Caco-2 (cell line): ENCODE data around the gene PF4V1. TPM values are rescaled to one million over a fixed set of nuclear protein-coding genes. Genes with fewer than 3 reads are reported as not detected.

Source experiments
- BruUV-seq: library from RNA; stranded (reverse); fragments of 400-500 nt; replicated peaks from 2 replicates; lab custom pipeline; 2021; lab: Mats Ljungman, UMichigan
- CTCF ChIA-PET: fragments of 300-600 bp; sonication (Branson Sonifier 250); formaldehyde crosslinking; loops from one replicate; lab custom pipeline; 2022; ENCODE audit warnings: antibody characterized with exemption; lab: Charles Lee
- POLR2A ChIA-PET: fragments of 300-600 bp; sonication (Branson Sonifier 250); formaldehyde crosslinking; loops from one replicate; lab custom pipeline; 2022; ENCODE audit warnings: antibody characterized with exemption; lab: Charles Lee
- DNase-seq, 2 experiments: peaks; one replicate each; pipeline versions ENCODE4 v3.0.0 to v3.0.0-alpha.2; 2020 to 2022
- H3K27me3 ChIP-seq: replicated peaks from 2 replicates; pipeline ENCODE4 v1.6.0; 2011; ENCODE audit warnings: low read length; ENCODE audit not compliant: control insufficient read depth, insufficient read depth
- H3K36me3 ChIP-seq: 2 replicates; pipeline ENCODE4 v1.5.1; 2011; ENCODE audit warnings: low read length; ENCODE audit not compliant: control insufficient read depth, insufficient read depth
- H3K4me1 ChIP-seq: fragments of 250-450 bp; sonication (Bioruptor Pico); 2 replicates; pipeline ENCODE4 v1.5.1; 2020; ENCODE audit warnings: mild to moderate bottlenecking
- H3K4me3 ChIP-seq: 2 replicates; pipeline ENCODE4 v1.5.1; 2011; ENCODE audit warnings: low read depth, mild to moderate bottlenecking, control low read depth, low read length
- H3K9me3 ChIP-seq: fragments of 250-450 bp; sonication (Bioruptor Pico); 2 replicates; pipeline ENCODE4 v1.5.1; 2020; ENCODE audit warnings: mild to moderate bottlenecking, moderate library complexity
- H3K27ac Mint-ChIP-seq: one replicate; pipeline ENCODE4 v1.8.0; 2022; ENCODE audit warnings: mixed read lengths; ENCODE audit not compliant: unreplicated experiment
- H3K27me3 Mint-ChIP-seq: one replicate; pipeline ENCODE4 v1.8.0; 2022; ENCODE audit warnings: mixed read lengths; ENCODE audit not compliant: insufficient read depth, unreplicated experiment
- H3K36me3 Mint-ChIP-seq: one replicate; pipeline ENCODE4 v1.8.0; 2022; ENCODE audit warnings: mild to moderate bottlenecking, mixed read lengths; ENCODE audit not compliant: insufficient read depth, unreplicated experiment
- H3K4me1 Mint-ChIP-seq: one replicate; pipeline ENCODE4 v1.8.0; 2022; ENCODE audit warnings: low read depth, mixed read lengths; ENCODE audit not compliant: unreplicated experiment
- H3K4me3 Mint-ChIP-seq: one replicate; pipeline ENCODE4 v1.8.0; 2022; ENCODE audit warnings: mild to moderate bottlenecking, moderate library complexity, mixed read lengths; ENCODE audit not compliant: unreplicated experiment
- H3K9me3 Mint-ChIP-seq: one replicate; pipeline ENCODE4 v1.8.0; 2022; ENCODE audit warnings: mixed read lengths; ENCODE audit not compliant: unreplicated experiment
- CTCF ChIP-seq, 2 experiments: fragments of 200-600 bp in 1 of 2; IDR thresholded peaks; 1 replicate in 1 of 2; 2 replicates in 1 of 2; pipeline versions ENCODE4 v1.5.1 to v1.8.0; 2011 to 2022; ENCODE audit warnings: antibody characterized with exemption in 1 of 2, control low read depth in 1 of 2, inconsistent platforms in 1 of 2, low read depth in 1 of 2, low read length in 1 of 2, mild to moderate bottlenecking in 1 of 2, moderate library complexity in 1 of 2; ENCODE audit not compliant: insufficient read depth in 1 of 2, severe bottlenecking in 1 of 2, unreplicated experiment in 1 of 2
- intact Hi-C: fragments of 100-400 bp; cut with micrococcal nuclease; formaldehyde crosslinking; loops from one replicate; pipeline ENCODE4 v1.10.0; 2022; ENCODE audit not compliant: unreplicated experiment
- total RNA-seq: library from RNA; stranded (reverse); gene quantifications from 2 replicates; pipeline ENCODE4 v1.2.3, GENCODE V29; 2022

PF4V1 gene
- total RNA-seq, 1 experiment from 2014 or later: not detected

- H3K4me3 Mint-ChIP-seq: no peak overlapping the region
- H3K27ac Mint-ChIP-seq: no peak overlapping the region
- no peaks in the 10 kb centered on the region for H3K36me3 ChIP-seq
- BruUV-seq: no TSS peak
- no peak overlapping the region for H3K4me3 ChIP-seq
- no peaks in the 10 kb centered on the region for H3K4me1 Mint-ChIP-seq
- no peaks in the 10 kb centered on the region for H3K4me1 ChIP-seq
- no peak for TF ChIP-seq CTCF (IDR thresholded peaks at IDR 0.05; ENCODE audit: insufficient read depth in 1 of 2, low read depth in 1 of 2, low read length in 1 of 2, severe bottlenecking in 1 of 2, unreplicated experiment in 1 of 2)
- no peaks in the 10 kb centered on the region for H3K9me3 Mint-ChIP-seq
- CTCF ChIA-PET: no interaction called here
- intact Hi-C loops: no loop called here
- H3K9me3 ChIP-seq: no peaks in the 10 kb centered on the region
- POLR2A ChIA-PET: no interaction called here
- no peaks in the 10 kb centered on the region for H3K36me3 Mint-ChIP-seq
- no peaks in the 10 kb centered on the region for H3K27me3 Mint-ChIP-seq
- DNase-seq: no peak
- H3K27me3 ChIP-seq: no peaks in the 10 kb centered on the region
Observed at GRCh38 chr4:73831569-73831968, 21.5 kb upstream of the PF4V1 start.

GRCh38 chr4:73832651-73833237 lies 20.4 kb upstream of the PF4V1 start:
- Mint-ChIP-seq H3K4me1 (no peaks in the 10 kb centered on the region), H3K36me3 (no peaks in the 10 kb centered on the region), H3K27ac (no peak overlapping the region), H3K27me3 (no peaks in the 10 kb centered on the region), H3K9me3 (no peaks in the 10 kb centered on the region), H3K4me3 (no peak overlapping the region)
- no peaks in the 10 kb centered on the region for H3K4me1 ChIP-seq
- no peak overlapping the region for H3K4me3 ChIP-seq
- DNase-seq: no peak
- POLR2A ChIA-PET: no interaction called here
- H3K9me3 ChIP-seq: no peaks in the 10 kb centered on the region
- CTCF ChIA-PET: no interaction called here
- TF ChIP-seq CTCF (IDR thresholded peaks at IDR 0.05; ENCODE audit: insufficient read depth in 1 of 2, low read depth in 1 of 2, low read length in 1 of 2, severe bottlenecking in 1 of 2, unreplicated experiment in 1 of 2): no peak
- no TSS peak for BruUV-seq
- intact Hi-C loops: no loop called here
- no peaks in the 10 kb centered on the region for H3K36me3 ChIP-seq
- no peaks in the 10 kb centered on the region for H3K27me3 ChIP-seq

- ChIA-PET CTCF (no interaction called here), POLR2A (no interaction called here)
- no peaks in the 10 kb centered on the region for H3K27me3 ChIP-seq
- intact Hi-C loops: no loop called here
- no peaks in the 10 kb centered on the region for H3K36me3 ChIP-seq
- H3K4me3 Mint-ChIP-seq: peak within 1 kb of the TSS; percentile 70
- H3K4me1 ChIP-seq: no peaks in the 10 kb centered on the region
- H3K27me3 Mint-ChIP-seq: peaks cover 9% of the 10 kb centered on the region
- H3K36me3 Mint-ChIP-seq: no peaks in the 10 kb centered on the region
- H3K9me3 ChIP-seq: no peaks in the 10 kb centered on the region
- no peaks in the 10 kb centered on the region for H3K9me3 Mint-ChIP-seq
- TF ChIP-seq CTCF (IDR thresholded peaks at IDR 0.05; ENCODE audit: insufficient read depth in 1 of 2, low read depth in 1 of 2, low read length in 1 of 2, severe bottlenecking in 1 of 2, unreplicated experiment in 1 of 2): no peak
- BruUV-seq: no TSS peak
- peak in 1 of 2 experiments; percentile 30 for DNase-seq
- peak within 1 kb of the TSS; percentile 27 for H3K4me3 ChIP-seq
- no peaks in the 10 kb centered on the region for H3K4me1 Mint-ChIP-seq
- H3K27ac Mint-ChIP-seq: no peak within 1 kb of the TSS
Observed at GRCh38 chr4:73836373-73837279, 16.5 kb upstream of the PF4V1 start, which contains the start of gene CXCL6. Gene CXCL6, plus strand, starts transcription at chr4:73836678. Its CDS starts 73 bp downstream, at chr4:73836751.
